HCEC 1CT (cell line): ENCODE data around the gene OSBPL1A.

Experiments used
- DNase-seq: peaks from one replicate; pipeline ENCODE4 v3.0.0-alpha.2; 2017

Gene OSBPL1A

DNA sequence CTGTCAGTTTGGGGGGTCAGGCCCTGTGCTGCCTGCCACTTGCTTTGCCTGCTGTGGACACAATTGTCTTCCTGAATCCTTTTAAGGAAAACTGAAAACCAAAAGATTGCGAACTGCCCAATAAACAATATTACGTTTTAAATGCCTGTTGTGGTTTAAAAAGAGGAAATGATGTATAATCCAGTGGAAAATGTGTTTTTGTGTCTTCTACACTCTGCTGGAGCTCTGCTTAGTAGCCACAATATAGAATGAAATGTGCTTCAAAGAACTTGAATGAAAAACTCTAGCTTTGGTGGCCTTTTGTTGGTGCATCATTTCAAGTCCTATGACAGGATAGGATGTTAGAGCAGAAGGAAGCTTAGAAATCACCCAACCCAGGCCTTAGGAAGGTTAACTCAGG, 282.0 kb downstream of the OSBPL1A start:
- DNase-seq: no peak

DNA sequence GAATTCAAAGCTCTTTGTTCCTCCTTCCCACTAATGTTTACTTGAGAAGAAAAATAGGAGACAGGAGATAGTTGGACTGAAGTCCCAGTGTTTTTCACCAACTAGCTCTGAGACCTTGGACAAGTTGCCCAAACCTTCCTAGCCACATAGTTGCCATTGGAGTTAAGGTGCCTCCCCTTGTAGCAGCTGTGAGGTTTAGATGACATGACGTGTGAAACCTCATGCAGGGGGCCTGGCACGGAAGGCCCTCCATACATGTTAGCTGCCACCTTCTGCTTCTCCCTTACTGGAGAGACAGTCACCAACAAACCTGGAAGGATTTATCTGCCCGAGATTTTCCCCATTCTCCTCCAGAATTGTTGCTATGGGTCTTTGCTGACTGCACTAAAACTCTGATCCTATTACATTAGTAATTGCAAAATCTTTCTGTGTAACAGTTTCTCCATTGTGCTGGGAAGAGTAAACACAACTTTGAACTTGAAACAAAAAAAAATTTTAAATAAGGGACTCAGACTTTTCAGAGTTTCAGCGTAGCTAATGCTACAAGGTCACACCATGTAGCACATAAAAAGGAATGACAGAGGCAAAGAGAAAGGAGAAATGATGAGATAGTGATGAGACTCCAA, 282.6 kb downstream of the OSBPL1A start:
- DNase-seq: no peak

DNA sequence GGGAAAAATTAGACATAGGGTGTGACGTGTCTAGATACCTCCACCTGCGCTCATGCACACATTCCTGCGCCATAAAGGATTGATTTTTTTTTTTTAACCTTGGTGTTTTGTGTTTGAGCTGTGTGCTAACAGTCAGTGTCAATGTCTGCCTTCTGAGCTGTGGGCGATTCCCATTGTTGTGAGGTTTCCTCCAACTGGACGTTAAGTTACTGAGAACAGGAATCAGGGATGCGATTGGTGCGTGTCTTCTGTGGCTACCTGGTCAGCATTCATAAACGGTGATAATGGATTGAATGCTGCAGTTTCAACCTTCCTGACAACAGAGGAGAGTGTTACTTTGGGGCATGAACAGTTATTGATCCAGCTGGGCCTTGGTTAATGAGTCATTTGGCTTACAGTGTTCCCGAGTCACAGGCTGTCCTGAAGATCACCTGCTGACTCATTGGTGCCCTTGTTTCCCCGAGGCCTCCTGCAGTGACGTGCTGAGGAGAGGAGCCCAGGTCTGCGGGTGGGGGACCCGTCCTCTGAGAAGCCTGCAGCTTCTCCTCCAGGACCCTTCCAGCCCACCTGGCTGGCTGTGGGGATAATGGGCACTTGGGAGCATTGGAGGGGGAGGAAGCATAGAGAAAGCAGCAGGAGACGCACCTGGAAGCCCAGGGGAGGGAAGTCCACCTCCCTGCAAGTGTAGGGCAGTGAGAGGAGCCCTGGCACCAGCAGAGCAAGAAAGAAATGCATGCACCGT, 284.6 kb downstream of the OSBPL1A start:
- DNase-seq: peak; percentile 68

DNA sequence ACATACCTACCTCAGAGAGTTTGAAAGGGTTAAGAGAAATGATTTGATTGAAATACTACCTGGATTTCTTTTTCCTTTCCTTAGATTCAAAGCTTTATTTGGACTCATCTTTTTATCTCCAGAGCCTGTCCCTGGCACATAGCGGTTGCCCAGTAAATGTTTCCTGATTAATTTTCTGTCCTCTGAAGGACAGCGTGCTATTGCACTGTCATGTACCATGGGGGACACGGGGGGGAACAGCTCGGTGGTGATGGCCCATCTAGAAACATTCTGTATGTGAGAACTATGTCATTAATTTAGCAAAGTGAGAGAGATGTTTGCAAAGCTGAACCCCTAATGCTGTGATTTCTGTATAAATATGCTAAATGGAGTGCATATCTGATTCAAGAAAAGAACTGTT, 285.2 kb downstream of the OSBPL1A start:
- DNase-seq: no peak
